Activated T-helper 1 cell treated with anti-CD3 and anti-CD28 coated beads, Interleukin-12 subunit alpha, Interleukin-12 subunit beta, Interleukin-2, Interleukin-4 antibody, amounts not matched to agents 30 ng/mL and 10 ng/mL and 1 ng/mL, durations not matched to agents 14 hours and 24 hours and 36 hours (primary cell): ENCODE measurements around the gene CPXM1. TPM values are rescaled to one million over a fixed set of nuclear protein-coding genes. Genes with fewer than 3 reads are reported as not detected.

Experiments used
- DNase-seq: peaks from one replicate; pipeline ENCODE4 v3.0.0; 2021; ENCODE audit warnings: low spot score
- H3K27ac Mint-ChIP-seq: one replicate; pipeline ENCODE4 v1.8.0; 2021; ENCODE audit warnings: mild to moderate bottlenecking, mixed read lengths
- H3K27me3 Mint-ChIP-seq: one replicate; pipeline ENCODE4 v1.8.0; 2022; ENCODE audit warnings: mild to moderate bottlenecking, moderate library complexity, mixed read lengths; ENCODE audit not compliant: insufficient read depth
- H3K36me3 Mint-ChIP-seq: one replicate; pipeline ENCODE4 v1.8.0; 2021; ENCODE audit warnings: low read depth, mixed read lengths
- H3K4me1 Mint-ChIP-seq: one replicate; pipeline ENCODE4 v1.8.0; 2021; ENCODE audit warnings: low read depth, mixed read lengths
- H3K4me3 Mint-ChIP-seq: one replicate; pipeline ENCODE4 v1.8.0; 2021; ENCODE audit warnings: mild to moderate bottlenecking, moderate library complexity, mixed read lengths
- H3K9me3 Mint-ChIP-seq: one replicate; pipeline ENCODE4 v1.8.0; 2021; ENCODE audit warnings: mixed read lengths
- intact Hi-C: fragments of 100-400 bp; cut with micrococcal nuclease; formaldehyde crosslinking; loops from one replicate; pipeline ENCODE4 v1.15.1; 2024
- total RNA-seq: library from RNA; stranded (reverse); gene quantifications from 2 replicates; pipeline ENCODE4 v1.2.3, GENCODE V29; 2022

Gene CPXM1
- total RNA-seq, 1 donor from 2014 or later: 0.31 TPM

DNA sequence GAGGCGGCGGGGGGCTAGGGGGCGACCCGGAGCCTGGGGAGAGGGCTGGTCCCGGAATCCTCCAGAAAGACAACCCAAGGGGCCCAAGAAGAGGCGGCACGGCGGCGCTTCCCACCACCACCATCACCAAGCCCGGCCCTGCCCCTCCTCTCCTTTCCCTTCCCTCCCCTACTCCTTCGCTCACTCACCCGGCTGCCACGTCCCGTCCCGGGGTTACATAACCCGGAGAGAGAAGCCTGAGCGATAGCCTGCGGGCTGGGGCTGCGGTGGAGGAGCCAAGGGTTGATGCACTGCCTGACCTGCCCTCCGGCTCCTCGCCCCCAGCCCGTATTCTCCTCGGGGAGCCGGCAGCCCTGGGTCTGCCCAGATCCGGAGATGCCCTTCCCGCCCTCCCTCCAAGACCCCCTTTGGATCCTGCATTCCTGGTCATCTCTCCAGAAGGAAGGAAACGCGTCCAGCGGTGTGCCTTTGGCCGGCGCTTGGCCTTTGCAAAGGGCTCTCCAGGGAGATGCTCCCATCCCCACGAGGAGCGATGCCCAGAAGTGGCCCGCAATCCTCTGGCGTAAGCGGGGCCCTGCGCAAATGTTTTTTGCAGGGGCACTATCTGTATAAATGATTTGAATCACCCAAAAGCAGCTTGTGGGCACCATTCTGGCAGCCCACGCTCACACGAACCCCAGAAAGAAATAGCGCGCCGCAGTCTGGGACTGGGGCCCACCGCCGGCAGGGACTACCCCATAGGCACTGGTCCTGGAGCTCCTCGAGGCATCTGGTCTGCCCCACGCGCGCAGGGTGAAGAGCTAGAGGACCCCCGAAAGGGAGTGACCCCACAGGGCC, 4.6 kb upstream of the CPXM1 start:
- H3K4me3 Mint-ChIP-seq: no peak overlapping the region
- no peak overlapping the region for H3K27ac Mint-ChIP-seq
- intact Hi-C loops: no loop called here
- peaks cover 15% of the 10 kb centered on the region for H3K4me1 Mint-ChIP-seq
- no peaks in the 10 kb centered on the region for H3K9me3 Mint-ChIP-seq
- peaks cover 4% of the 10 kb centered on the region for H3K36me3 Mint-ChIP-seq
- DNase-seq: no peak
- H3K27me3 Mint-ChIP-seq: peaks cover 77% of the 10 kb centered on the region

DNA sequence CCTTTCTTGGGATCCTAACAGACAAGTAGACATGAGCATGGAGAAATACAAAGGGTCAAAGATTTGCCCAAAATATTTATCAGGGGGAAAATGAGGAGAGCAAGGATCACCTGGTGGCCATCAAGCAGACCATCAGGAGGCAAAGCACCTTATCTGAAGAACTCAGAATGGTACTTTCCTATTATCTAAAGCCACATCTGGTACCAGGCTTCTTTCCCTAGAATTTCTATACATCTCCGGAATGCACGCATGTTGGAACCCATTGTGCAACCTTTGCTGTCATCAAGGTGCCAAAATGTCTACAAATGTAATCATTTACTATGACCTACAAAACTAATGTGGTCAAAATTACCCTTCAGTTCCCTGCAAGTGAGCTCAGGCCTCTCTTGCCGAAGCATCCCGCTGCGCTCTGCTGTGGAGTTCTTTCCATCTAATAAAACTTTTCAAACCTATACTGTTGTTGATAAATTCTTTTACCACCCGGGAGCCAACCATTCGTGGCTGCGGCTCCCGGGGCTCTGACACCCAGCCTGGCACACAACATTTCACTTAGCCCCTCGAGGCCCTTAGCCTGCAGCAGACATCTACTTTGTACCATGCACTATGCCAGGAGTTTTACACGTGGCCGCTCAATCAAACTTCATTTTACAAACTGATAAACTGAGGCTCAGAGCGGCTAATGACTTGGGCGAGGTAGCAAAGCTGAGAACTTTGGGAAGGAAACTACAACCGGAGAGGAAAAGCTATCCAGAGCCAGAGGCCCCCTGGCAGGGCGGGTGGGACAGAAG, 3.8 kb upstream of the CPXM1 start:
- Mint-ChIP-seq H3K4me1 (peaks cover 23% of the 10 kb centered on the region), H3K4me3 (no peak overlapping the region), H3K9me3 (no peaks in the 10 kb centered on the region), H3K27me3 (peaks cover 80% of the 10 kb centered on the region), H3K27ac (no peak overlapping the region), H3K36me3 (peaks cover 8% of the 10 kb centered on the region)
- intact Hi-C loops: no loop called here
- DNase-seq: no peak

DNA sequence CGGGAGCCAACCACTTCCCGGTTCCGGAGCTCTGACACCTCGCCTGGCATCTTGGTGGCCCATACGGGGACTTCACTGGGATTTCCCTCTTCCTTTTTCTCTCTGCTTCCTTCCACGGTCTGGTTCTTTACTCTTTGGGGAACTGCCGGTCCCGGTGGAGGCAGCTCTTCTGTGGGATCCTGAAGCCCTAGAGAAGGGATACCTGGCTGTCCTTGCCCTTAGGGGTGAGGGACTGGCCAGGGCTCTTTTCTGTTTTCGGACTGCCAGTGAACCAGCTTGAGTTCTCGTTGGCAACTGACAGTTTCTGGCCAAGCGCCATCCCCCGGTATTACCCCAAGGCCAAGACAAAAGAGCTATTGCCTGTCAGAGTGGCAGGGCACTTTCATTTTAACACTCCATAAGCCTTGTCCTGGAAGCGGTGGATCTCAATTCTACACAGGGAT, 880 bp upstream of the CPXM1 start:
- H3K9me3 Mint-ChIP-seq: no peaks in the 10 kb centered on the region
- peaks cover 78% of the 10 kb centered on the region for H3K27me3 Mint-ChIP-seq
- intact Hi-C loops: no loop called here
- H3K36me3 Mint-ChIP-seq: peaks cover 8% of the 10 kb centered on the region
- no peak for DNase-seq
- H3K4me1 Mint-ChIP-seq: peaks cover 28% of the 10 kb centered on the region
- peak overlapping the region; percentile 79 for H3K4me3 Mint-ChIP-seq
- no peak overlapping the region for H3K27ac Mint-ChIP-seq

DNA sequence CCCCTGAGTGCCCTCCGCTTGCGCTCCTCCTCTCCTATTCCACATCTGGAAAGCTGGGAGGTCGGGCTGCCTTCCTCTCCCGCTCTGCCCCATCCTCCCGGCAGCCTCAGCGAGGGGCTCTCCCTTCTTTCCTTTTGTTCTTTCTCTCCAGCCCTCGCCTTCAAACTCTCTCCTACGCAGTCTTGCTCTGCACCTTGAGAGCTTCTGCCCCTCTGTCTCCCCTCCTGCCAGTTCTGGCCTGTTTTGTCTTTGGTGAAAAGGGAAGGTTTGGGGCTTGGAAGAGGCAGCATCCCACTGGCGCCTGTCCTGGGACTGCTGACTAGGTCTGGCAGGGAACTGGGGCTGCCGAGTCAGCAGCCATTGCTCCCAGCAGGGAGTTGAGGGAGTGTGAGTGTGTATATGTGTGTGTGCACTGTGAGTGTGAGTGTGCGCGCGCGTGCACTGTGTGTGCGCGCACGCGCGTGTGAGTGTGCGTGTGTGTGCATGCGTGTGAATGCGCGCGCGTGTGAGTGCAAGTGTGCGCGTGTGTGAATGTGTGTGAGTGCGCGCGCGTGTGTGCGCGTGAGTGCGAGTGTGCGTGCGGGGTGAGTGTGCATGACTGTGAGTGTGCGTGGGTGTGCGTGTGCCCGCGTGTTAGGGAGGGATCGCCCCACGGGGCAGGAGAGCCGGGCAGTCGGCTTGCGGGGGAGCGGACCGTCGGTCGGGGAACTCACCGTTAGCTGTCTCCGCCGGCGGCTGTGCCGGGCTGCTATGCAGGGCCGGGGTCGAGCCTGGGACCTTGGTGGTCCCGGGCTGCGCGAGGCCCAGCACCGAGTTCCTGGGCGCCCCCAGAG, 523 bp downstream of the CPXM1 start:
- peak overlapping the region; percentile 61 for H3K27ac Mint-ChIP-seq
- intact Hi-C loops: no loop called here
- peaks cover 28% of the 10 kb centered on the region for H3K4me1 Mint-ChIP-seq
- no peak for DNase-seq
- peaks cover 67% of the 10 kb centered on the region for H3K27me3 Mint-ChIP-seq
- peaks cover 8% of the 10 kb centered on the region for H3K36me3 Mint-ChIP-seq
- H3K4me3 Mint-ChIP-seq: peak overlapping the region; percentile 86
- H3K9me3 Mint-ChIP-seq: no peaks in the 10 kb centered on the region

DNA sequence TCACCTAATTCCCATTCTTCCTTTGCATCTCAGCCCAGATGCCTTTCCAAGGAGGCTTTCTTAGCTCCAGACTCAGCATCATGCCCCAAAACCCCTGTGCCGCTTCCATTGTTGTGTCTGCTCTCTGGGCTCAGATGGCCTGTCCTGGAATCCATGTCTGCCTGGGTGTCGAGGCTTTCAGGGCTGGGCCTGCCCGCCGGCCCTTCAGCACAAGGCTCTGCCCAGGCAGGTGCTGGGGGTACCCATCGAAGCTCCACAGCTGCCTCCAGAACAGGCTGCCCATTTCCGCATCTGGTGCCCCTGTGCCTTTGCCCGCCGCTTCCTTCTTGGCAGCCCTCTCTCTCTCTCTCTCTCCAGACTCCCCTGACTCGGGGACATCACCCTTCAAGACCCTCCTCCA, 1.2 kb downstream of the CPXM1 start:
- peaks cover 8% of the 10 kb centered on the region for H3K36me3 Mint-ChIP-seq
- intact Hi-C loops: no loop called here
- peaks cover 28% of the 10 kb centered on the region for H3K4me1 Mint-ChIP-seq
- H3K9me3 Mint-ChIP-seq: no peaks in the 10 kb centered on the region
- no peak overlapping the region for H3K27ac Mint-ChIP-seq
- peaks cover 61% of the 10 kb centered on the region for H3K27me3 Mint-ChIP-seq
- no peak for DNase-seq
- H3K4me3 Mint-ChIP-seq: peak overlapping the region; percentile 86

DNA sequence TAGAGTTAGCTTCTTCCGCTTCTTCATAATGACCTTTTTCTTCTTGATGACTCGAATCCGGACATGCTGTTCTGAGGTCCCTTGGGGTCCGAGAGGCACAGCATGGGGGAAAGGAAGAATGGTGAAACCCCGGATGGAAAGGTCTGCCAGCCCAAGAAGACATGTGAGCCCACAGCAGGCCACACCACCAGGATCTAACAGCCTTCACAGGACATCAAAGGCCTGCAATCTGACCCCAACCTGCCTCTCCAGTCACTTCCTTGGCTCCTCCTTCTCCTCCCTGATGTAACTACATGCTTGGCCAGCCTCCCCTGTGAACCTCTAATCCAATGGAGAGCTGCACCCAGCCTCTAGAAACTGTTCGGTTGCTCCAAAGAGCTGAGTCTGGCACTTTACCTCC, 1.6 kb downstream of the CPXM1 start:
- peak overlapping the region; percentile 86 for H3K4me3 Mint-ChIP-seq
- no peak for DNase-seq
- H3K27me3 Mint-ChIP-seq: peaks cover 57% of the 10 kb centered on the region

DNA sequence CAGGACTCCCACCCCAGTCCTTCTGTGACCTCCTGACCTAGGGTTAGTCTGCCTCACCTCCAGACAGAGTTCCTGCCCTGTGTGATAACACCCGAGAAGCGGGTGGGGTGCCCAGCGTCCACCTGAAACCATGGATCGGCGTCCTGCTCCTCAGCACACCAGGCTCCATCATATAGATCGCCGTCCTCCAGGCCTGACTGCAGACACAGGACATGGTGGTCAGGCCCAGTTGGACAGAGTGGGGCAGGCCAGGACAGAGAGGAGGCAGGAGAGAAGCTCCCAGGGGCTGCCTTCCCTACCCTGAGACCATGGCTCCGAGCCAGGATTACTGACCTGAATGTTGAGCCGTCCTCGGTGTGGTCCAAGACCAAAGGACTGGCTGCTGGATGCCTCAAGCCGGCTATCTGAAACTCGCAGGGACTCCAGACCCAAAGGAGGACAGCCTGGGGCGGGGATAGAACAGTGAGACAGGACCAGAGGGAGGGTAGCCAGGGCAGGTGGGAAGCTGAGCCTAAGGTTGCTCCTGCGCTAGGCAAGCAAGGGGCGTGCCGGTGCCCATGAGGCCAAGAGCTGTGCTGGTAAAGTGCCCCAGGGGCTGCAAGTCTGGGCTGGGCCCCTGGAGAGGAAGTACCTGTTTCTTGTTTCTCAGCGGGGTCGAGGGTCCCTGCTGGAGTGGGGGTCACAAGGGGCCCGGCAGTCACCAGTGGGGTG, 2.2 kb downstream of the CPXM1 start:
- DNase-seq: no peak
- no peak overlapping the region for H3K4me3 Mint-ChIP-seq
- H3K4me1 Mint-ChIP-seq: peaks cover 28% of the 10 kb centered on the region
- H3K27me3 Mint-ChIP-seq: peaks cover 57% of the 10 kb centered on the region
- intact Hi-C loops: no loop called here
- no peak overlapping the region for H3K27ac Mint-ChIP-seq
- peaks cover 8% of the 10 kb centered on the region for H3K36me3 Mint-ChIP-seq
- no peaks in the 10 kb centered on the region for H3K9me3 Mint-ChIP-seq

More for the DNA sequence above, 1.6 kb downstream of the CPXM1 start:
- intact Hi-C loops: no loop called here
- no peak overlapping the region for H3K27ac Mint-ChIP-seq
- no peaks in the 10 kb centered on the region for H3K9me3 Mint-ChIP-seq
- H3K36me3 Mint-ChIP-seq: peaks cover 8% of the 10 kb centered on the region
- peaks cover 28% of the 10 kb centered on the region for H3K4me1 Mint-ChIP-seq

DNA sequence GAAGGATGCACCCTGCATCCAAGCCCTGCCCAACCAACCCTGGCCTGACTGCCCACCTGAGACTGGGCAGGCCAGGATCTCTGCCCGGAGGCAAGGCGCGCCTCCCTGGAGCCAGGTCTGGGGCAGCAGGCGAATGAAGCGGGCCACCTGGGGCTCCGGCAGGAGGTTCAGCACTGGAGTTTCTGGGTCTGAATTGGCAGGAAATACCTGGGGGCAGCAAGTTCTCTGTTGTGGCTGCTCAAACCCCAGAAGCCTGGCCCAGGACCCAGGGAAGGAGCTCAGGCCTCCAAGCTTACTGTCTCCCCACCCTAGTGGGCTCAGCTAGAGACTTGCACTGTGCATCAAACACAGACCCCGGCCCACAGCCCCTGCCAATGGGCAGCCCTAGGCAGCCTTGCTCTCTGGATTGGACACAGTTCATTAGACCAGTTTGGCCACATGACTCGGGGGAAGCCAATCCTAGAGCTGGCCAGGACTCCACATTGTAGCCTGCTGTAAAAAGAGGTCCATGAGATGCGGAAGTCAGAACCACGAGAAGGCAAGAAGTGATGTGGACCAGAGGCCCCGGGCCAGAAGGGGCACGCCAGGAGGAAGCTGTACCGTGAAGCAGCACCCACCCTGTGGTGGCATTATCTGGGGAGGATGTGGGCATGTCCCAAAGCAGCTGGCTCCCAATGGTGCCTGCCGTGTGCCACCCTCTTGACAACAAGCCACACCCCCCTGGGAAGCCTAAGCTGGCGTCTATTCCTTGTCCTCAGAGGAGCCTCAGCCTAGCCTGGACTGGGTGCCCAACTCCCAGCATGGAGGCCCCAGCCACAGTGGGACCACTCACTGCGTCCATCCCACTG, 3.1 kb downstream of the CPXM1 start:
- no peak overlapping the region for H3K4me3 Mint-ChIP-seq
- no peaks in the 10 kb centered on the region for H3K9me3 Mint-ChIP-seq
- DNase-seq: no peak
- H3K36me3 Mint-ChIP-seq: peaks cover 5% of the 10 kb centered on the region
- peaks cover 50% of the 10 kb centered on the region for H3K27me3 Mint-ChIP-seq
- peaks cover 28% of the 10 kb centered on the region for H3K4me1 Mint-ChIP-seq
- no peak overlapping the region for H3K27ac Mint-ChIP-seq
- intact Hi-C loops: no loop called here

DNA sequence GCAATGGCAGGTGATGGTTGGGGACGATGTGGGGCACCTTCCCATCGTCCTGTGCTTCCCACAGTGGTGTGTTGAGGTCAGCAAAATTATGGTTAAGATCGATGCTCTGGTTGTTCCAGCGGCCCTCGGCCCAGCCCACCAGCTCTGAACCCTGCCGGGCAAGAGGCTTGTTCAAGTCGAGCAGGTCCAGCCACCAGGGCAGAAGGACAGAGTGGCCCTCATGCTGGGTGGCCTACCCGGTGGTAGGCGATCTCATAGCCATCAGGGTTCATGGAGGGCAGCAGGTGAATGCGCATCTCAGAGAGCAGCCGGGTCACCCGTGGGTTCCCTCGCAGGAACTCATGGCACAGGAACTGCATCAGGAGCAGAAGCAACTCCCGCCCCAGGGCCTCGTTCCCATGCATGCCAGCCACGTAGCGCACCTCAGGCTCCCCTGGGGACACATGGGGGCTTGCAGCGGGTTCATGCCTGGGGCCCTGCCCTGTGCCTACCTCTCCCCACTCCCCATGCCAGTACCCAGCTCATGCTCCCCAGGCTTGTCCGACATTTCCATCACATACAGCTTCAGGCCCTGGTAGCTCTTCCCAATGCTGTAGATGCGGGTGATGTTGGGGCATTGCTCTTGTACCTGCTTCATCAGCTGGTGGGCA, 4.3 kb downstream of the CPXM1 start:
- no peak overlapping the region for H3K4me3 Mint-ChIP-seq
- peaks cover 5% of the 10 kb centered on the region for H3K36me3 Mint-ChIP-seq
- H3K27me3 Mint-ChIP-seq: peaks cover 37% of the 10 kb centered on the region
- DNase-seq: no peak
- H3K9me3 Mint-ChIP-seq: no peaks in the 10 kb centered on the region
- no peak overlapping the region for H3K27ac Mint-ChIP-seq
- intact Hi-C loops: no loop called here
- H3K4me1 Mint-ChIP-seq: peaks cover 21% of the 10 kb centered on the region

DNA sequence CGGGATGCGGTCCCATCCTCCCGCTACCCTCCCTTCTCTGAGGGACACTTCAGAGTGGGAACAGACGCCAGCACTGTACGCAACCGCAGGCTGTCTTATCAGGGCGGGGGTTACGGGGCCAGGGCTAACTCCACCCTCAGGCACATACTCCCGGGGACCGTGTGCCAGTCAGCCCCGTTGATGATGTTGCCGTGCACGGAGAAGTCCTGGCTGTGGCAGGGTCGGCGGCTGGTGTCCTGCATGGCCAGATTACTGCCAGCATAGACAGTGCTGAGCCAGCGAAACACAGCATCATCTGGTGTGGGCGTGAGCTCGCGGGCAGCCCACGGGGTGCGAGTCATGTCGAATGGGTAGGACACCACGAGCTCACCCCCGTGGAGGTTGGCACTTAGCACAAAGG, 5.0 kb downstream of the CPXM1 start:
- DNase-seq: no peak
- no peak overlapping the region for H3K27ac Mint-ChIP-seq
- intact Hi-C loops: no loop called here
- H3K27me3 Mint-ChIP-seq: peaks cover 35% of the 10 kb centered on the region
- no peak overlapping the region for H3K4me3 Mint-ChIP-seq
- no peaks in the 10 kb centered on the region for H3K9me3 Mint-ChIP-seq
- peaks cover 5% of the 10 kb centered on the region for H3K36me3 Mint-ChIP-seq
- H3K4me1 Mint-ChIP-seq: peaks cover 15% of the 10 kb centered on the region

DNA sequence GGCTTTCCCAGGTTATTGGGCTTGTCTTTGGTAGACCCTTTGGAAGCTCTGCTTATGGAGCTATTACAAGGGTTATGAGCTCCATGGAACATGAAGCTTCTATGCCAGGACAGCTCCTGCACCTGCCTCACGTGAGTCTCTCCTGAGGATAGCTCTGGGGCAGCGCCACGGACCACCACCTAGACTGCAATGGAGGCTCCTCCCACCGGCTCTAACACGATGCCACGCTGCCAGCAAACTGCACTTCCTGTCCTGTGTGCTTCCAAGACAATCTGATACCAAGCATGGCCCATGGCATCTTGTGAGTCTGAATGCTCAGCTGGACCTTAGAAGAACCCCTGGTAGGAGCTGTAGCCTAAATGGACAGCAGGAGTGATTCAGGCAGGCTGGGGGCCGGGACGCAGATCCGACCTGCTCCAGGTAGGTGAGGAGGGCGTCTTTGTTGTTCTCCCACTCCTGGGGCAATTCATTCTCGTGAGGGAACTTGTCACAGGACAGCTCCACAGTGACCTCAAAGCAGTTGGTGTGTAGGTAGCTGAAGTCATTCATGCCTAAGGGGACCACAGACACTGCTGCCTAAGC, 5.5 kb downstream of the CPXM1 start:
- no peak for DNase-seq
- Mint-ChIP-seq H3K36me3 (peaks cover 3% of the 10 kb centered on the region), H3K27ac (no peak overlapping the region), H3K4me3 (no peak overlapping the region), H3K9me3 (no peaks in the 10 kb centered on the region), H3K4me1 (peaks cover 12% of the 10 kb centered on the region), H3K27me3 (peaks cover 37% of the 10 kb centered on the region)
- intact Hi-C loops: no loop called here
